CD4-positive, alpha-beta T cell (primary cell): ENCODE results near the gene RBM17. TPM values are rescaled to one million over a fixed set of nuclear protein-coding genes. Genes with fewer than 3 reads are reported as not detected.

Source experiments
- ATAC-seq: fragments of 200-7000 bp; cut with Tn5 transposase; one replicate; pipeline ENCODE4 v1.10.0; 2022; ENCODE audit warnings: mild to moderate bottlenecking; ENCODE audit not compliant: poor library complexity
- CTCF ChIA-PET: fragments of 350-600 bp; sonication (Branson Sonifier 250); formaldehyde crosslinking; loops from one replicate; lab custom pipeline; 2021; ENCODE audit warnings: antibody characterized with exemption, inconsistent platforms; lab: Charles Lee
- POLR2A ChIA-PET: fragments of 350-600 bp; sonication (Branson Sonifier 250); formaldehyde crosslinking; loops from one replicate; lab custom pipeline; 2021; ENCODE audit warnings: antibody characterized with exemption, inconsistent platforms; lab: Charles Lee
- DNase-seq, 14 experiments: peaks; one replicate each; pipeline ENCODE4 v3.0.0-alpha.2; 2013 to 2020; ENCODE audit warnings: mixed read lengths in 2 of 14
- H3K27ac ChIP-seq, 2 donors: one replicate each; pipeline versions ENCODE4 v1.5.1 to v1.7.0; 2013; ENCODE audit warnings: low read length in 2 of 2, low read depth in 1 of 2, mild to moderate bottlenecking in 1 of 2
- H3K27me3 ChIP-seq, 2 experiments: 1 replicate in 1 of 2; 2 replicates in 1 of 2; pipeline versions ENCODE4 v1.6.1 to v1.7.0; 2013; ENCODE audit warnings: low read length in 2 of 2, control low read depth in 1 of 2, mild to moderate bottlenecking in 1 of 2, moderate library complexity in 1 of 2; ENCODE audit not compliant: insufficient read depth in 2 of 2, control insufficient read depth in 1 of 2
- H3K36me3 ChIP-seq: one replicate; pipeline ENCODE4 v1.6.1; 2013; ENCODE audit warnings: low read length, control low read depth; ENCODE audit not compliant: insufficient read depth
- H3K4me1 ChIP-seq: one replicate; pipeline ENCODE4 v1.6.1; 2013; ENCODE audit warnings: low read length, control low read depth; ENCODE audit not compliant: insufficient read depth
- H3K4me3 ChIP-seq: one replicate; pipeline ENCODE4 v1.5.1; 2013; ENCODE audit warnings: mild to moderate bottlenecking, low read length, moderate library complexity
- H3K9me3 ChIP-seq, 2 experiments: 1 replicate in 1 of 2; 2 replicates in 1 of 2; pipeline versions ENCODE4 v1.6.1 to v1.7.0; 2013; ENCODE audit warnings: low read length in 2 of 2, mild to moderate bottlenecking in 2 of 2, control low read depth in 1 of 2, moderate library complexity in 1 of 2; ENCODE audit not compliant: control insufficient read depth in 1 of 2, insufficient read depth in 1 of 2
- H3K27ac Mint-ChIP-seq: one replicate; pipeline ENCODE4 v1.8.0; 2020; ENCODE audit warnings: mixed read lengths
- H3K27me3 Mint-ChIP-seq: one replicate; pipeline ENCODE4 v1.8.0; 2021; ENCODE audit warnings: mixed read lengths
- H3K36me3 Mint-ChIP-seq: one replicate; pipeline ENCODE4 v1.8.0; 2021; ENCODE audit warnings: low read depth, mixed read lengths
- H3K4me1 Mint-ChIP-seq: one replicate; pipeline ENCODE4 v1.8.0; 2021; ENCODE audit warnings: low read depth, mixed read lengths
- H3K4me3 Mint-ChIP-seq: one replicate; pipeline ENCODE4 v1.8.0; 2020; ENCODE audit warnings: mild to moderate bottlenecking, mixed read lengths
- H3K9me3 Mint-ChIP-seq: one replicate; pipeline ENCODE4 v1.8.0; 2020; ENCODE audit warnings: mixed read lengths
- CTCF ChIP-seq: fragments of 200-600 bp; IDR thresholded peaks from one replicate; pipeline ENCODE4 v1.8.0; 2022; ENCODE audit warnings: antibody characterized with exemption, mild to moderate bottlenecking
- intact Hi-C, 2 experiments: fragments of 100-400 bp; cut with DNase I in 1 of 2; cut with micrococcal nuclease in 1 of 2; formaldehyde crosslinking; loops; one replicate each; pipeline versions ENCODE4 v1.15.1 to v1.9.0; 2023 to 2025; cut with DNase I, micrococcal nuclease
- total RNA-seq, 174 experiments: library from RNA in 2 of 174; stranded (reverse) in 2 of 174; gene quantifications; one replicate each; pipeline ENCODE4 v1.2.3 and lab custom pipeline; 2021 to 2026

RBM17 gene
- total RNA-seq, 2 experiments from 2014 or later, result 143 to 150 TPM

DNA sequence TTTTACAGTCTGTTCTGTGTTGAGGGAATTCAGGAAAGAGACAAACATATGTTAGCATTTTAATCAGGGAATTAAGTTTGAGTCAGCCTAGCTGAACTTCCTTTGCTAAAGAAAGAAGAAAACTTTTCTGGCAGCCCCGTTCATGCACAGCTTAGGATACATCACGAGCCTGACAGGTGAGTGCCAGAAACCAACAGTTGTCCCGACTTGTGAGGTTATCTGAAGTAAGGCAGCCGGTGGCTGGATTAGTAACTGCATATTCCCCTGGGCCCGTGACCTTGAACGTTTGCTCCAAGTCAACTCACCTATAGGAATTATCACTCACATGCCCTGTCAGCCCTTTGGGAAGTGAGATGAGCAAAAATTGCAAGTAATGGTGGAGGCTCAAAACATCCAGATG, 24.1 kb downstream of the RBM17 start:
- Histone ChIP-seq H3K27ac (no peak overlapping the region), H3K36me3 (peaks cover 81% of the 10 kb centered on the region), H3K9me3 (no peaks in the 10 kb centered on the region), H3K4me3 (no peak overlapping the region), H3K27me3 (no peaks in the 10 kb centered on the region), H3K4me1 (peaks cover 19% of the 10 kb centered on the region)
- ATAC-seq (no peak), DNase-seq (no peak)
- Mint-ChIP-seq H3K9me3 (no peaks in the 10 kb centered on the region), H3K4me1 (peaks cover 37% of the 10 kb centered on the region), H3K36me3 (peaks cover 85% of the 10 kb centered on the region), H3K4me3 (no peak overlapping the region), H3K27ac (no peak overlapping the region), H3K27me3 (no peaks in the 10 kb centered on the region)
- ChIA-PET CTCF (no interaction called here), POLR2A (no interaction called here)
- TF ChIP-seq CTCF, result no peak
- intact Hi-C loops, result no loop called here

- TF ChIP-seq CTCF, result no peak
- Mint-ChIP-seq H3K4me1 (peaks cover 25% of the 10 kb centered on the region), H3K36me3 (peaks cover 72% of the 10 kb centered on the region), H3K27ac (peak overlapping the region; percentile 34), H3K9me3 (no peaks in the 10 kb centered on the region), H3K4me3 (no peak overlapping the region), H3K27me3 (no peaks in the 10 kb centered on the region)
- Histone ChIP-seq H3K4me1 (peaks cover 8% of the 10 kb centered on the region), H3K36me3 (peaks cover 71% of the 10 kb centered on the region), H3K27me3 (no peaks in the 10 kb centered on the region), H3K9me3 (no peaks in the 10 kb centered on the region), H3K4me3 (no peak overlapping the region), H3K27ac (no peak overlapping the region)
- ChIA-PET CTCF (no interaction called here), POLR2A (no interaction called here)
- intact Hi-C loops, result no loop called here
- DNase-seq (no peak), ATAC-seq (no peak)
Observed at GRCh38 chr10:6114299-6114698, 25.5 kb downstream of the RBM17 start.

DNA sequence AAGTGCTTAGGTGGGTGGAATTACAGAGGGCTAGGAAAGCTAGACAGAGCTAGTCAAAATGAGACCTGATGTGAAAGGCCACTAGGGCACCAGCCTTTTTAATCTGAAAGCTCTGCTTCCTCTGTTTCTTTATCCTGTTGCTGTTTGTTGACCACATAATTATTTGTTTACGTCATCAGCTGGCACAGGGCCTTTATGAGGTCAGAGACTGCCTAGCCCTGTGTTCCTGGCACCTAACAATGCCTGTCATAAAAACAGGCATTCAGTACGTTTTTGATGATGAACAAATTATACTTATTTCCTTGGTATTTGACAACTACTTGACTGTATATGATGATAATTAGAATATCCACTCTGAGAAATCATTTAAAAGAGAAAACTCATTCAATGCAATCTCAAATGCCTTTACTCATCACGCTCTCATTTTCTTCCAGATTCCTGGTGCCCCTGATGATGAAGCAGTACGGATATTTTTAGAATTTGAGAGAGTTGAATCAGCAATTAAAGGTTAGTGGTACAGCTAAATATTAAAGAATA, 26.0 kb downstream of the RBM17 start:
- H3K9me3 ChIP-seq, result no peaks in the 10 kb centered on the region
- CTCF ChIA-PET, result no interaction called here
- H3K4me3 ChIP-seq, result no peak overlapping the region
- peaks cover 26% of the 10 kb centered on the region for H3K4me1 Mint-ChIP-seq
- H3K27me3 ChIP-seq, result no peaks in the 10 kb centered on the region
- H3K27ac ChIP-seq, result no peak overlapping the region
- intact Hi-C loops, result no loop called here
- peaks cover 65% of the 10 kb centered on the region for H3K36me3 ChIP-seq
- H3K36me3 Mint-ChIP-seq, result peaks cover 66% of the 10 kb centered on the region
- H3K27ac Mint-ChIP-seq, result peak overlapping the region; percentile 34
- H3K4me1 ChIP-seq, result peaks cover 6% of the 10 kb centered on the region
- no peaks in the 10 kb centered on the region for H3K9me3 Mint-ChIP-seq
- no peak for TF ChIP-seq CTCF
- H3K4me3 Mint-ChIP-seq, result no peak overlapping the region
- no peaks in the 10 kb centered on the region for H3K27me3 Mint-ChIP-seq
- no peak for DNase-seq
- no peak for ATAC-seq
- POLR2A ChIA-PET, result no interaction called here
